ENCODE data around the gene HLA-DQB2.
A peak's percentile ranks its signal among the peaks of the same experiment; 100 is the strongest.
"Not testable (repeated sequence)": the region's sequence is repeated elsewhere in the genome, so short reads cannot be mapped to it uniquely, and the experiment has no call there.

HLA-DQB2 gene

DNA sequence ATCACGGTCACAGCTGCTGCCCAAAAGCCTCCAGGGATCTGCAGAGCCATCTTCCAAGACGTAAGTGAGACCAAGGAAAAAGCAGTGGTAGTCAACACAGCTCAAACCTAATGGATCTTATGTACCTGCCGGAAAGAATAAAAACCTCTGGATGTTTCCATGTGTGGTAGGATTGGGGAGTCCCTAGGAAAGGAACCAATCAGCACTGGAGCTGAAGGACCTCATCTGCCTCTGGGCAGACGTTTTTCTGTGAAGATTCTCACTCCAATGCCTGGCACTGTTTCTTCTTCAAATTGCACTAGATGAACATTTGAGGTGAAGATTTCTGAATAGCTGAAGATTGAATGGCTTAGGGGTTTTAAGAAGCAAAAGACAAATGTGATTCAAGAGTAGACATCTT lies at the start of gene HLA-DQB2:
HLA-DQB2 (minus strand) TSS at position 112 of the 400 bp plus-strand sequence; CDS start at position 50, 62 bp downstream.
- DNase-seq = no peak

- no peak for DNase-seq
Measured at GRCh38 chr6:32809171-32809570, 45.8 kb upstream of the HLA-DQB2 start.

- no peak for DNase-seq
Measured at GRCh38 chr6:32807020-32807580, 43.8 kb upstream of the HLA-DQB2 start.

DNA sequence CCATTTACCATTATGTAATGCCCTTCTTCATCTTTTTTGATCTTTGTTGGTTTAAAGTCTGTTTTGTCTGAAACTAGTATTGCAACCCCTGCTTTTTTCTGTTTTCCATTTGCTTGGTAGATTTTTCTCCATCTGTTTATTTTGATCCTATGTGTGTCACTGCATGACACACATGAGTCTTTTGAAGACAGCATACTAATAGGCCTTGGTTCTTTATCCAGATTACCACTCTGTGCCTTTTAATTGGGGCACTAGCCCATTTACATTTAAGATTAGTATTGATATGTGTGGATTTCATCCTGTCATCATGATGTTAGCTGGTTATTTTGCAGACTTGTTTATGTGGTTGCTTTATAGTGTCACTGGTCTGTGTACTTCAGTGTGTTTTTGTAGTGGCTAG lies 42.1 kb upstream of the HLA-DQB2 start:
- not testable (repeated sequence) for DNase-seq

DNA sequence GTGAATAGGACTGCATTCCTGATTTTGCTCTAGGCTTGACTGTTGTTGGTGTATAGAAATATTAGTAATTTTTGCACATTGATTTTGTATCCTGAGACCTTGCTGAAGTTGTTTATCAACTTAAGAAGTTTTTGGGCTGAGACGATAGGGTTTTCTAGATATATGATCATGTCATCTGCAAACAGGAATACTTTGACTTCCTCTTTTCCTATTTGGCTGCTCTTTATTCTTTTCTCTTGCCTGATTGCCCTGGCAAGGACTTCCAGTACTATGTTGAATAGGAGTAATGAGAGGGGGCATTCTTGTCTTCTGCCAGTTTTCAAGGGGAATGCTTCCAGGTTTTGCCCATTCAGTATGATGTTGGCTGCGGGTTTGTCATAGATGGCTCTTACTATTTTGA lies 40.1 kb upstream of the HLA-DQB2 start:
- no peak for DNase-seq

GRCh38 chr6:32799740-32800139 lies 36.4 kb upstream of the HLA-DQB2 start:
- no peak for DNase-seq

DNA sequence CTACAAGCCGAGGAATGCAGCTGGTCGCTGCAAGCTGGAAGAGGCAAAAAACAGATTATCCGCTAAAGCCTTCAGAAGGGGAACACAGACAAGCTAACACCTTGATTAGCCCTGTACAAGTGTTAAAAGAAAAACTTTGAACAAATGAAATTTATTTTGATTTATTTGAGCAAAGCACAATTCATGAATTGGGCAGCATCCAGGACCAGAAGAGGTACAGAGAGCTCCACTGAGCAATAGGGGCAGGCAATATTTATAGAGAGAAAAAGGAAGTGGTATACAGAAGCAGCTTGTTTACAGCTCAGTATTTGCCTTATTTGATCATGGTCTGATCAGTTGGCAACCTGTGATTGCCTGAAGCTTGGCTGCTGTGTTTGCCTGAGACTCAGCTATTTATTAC lies 35.8 kb upstream of the HLA-DQB2 start:
- no peak for DNase-seq

- DNase-seq = peak; percentile 68
Measured at GRCh38 chr6:32796848-32797776, 33.8 kb upstream of the HLA-DQB2 start.

DNA sequence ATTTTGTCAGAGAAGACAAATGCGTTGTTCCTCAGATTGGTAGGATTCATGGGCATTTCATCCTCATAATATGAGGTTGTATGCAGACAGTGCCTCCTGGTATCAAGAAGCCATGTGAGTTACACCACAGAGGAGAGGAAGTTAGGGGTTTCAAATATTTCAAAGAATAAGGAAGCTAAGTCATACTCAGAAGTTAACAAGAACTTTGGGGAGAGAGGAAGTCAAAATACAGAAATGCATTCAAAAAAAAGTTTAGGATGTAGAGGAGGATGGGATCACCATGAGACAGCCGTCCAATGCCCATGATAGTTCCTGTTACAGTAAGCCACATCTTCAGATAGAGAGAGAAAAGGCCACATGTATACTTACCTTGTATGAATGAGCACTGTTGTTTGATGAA lies 31.2 kb upstream of the HLA-DQB2 start:
- no peak for DNase-seq

DNA sequence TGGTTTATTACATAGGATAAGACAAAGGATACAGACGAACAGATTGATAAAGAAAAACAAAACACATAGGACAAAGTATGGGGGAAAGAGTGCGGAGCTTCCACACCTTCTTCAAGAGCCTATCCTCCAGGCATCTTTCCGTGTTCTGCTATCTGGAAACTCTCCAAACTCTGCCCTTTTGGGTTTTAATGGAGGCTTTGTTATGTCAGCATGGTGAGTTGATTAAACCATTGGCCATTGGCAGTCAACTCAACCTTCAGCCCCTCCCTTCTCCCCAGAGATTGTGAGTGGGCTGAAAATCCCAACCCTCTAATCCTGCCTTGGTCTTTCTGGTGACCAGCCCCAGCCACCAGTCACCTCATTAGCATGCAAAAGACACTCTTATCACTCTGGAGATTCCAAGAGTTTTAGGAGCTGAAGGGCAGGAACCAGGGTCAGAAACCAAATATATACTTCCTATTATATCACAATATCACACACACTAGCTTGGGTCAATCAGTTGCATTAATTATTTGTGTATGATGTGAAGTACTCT lies 29.6 kb upstream of the HLA-DQB2 start:
- no peak for DNase-seq

GRCh38 chr6:32790306-32790705 lies 27.0 kb upstream of the HLA-DQB2 start:
- no peak for DNase-seq

GRCh38 chr6:32785781-32786533 lies 22.6 kb upstream of the HLA-DQB2 start:
- peak; percentile 68 for DNase-seq

DNA sequence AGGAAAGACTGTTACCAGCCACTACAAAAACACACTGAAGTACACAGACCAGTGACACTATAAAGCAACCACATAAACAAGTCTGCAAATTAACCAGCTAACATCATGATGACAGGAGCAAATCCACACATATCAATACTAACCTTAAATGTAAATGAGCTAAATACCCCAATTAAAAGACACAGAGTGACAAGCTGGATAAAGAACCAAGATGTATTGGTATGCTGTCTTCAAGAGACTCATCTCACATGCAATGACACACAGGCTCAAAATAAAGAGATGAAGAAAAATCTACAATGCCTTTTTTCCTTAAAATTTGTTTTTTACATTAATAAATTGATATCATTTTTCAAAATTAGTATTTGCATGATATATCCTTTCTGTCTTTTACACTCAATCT lies 19.6 kb upstream of the HLA-DQB2 start:
- DNase-seq = not testable (repeated sequence)

- no peak for DNase-seq
Measured at GRCh38 chr6:32779036-32779435, 15.7 kb upstream of the HLA-DQB2 start.

DNA sequence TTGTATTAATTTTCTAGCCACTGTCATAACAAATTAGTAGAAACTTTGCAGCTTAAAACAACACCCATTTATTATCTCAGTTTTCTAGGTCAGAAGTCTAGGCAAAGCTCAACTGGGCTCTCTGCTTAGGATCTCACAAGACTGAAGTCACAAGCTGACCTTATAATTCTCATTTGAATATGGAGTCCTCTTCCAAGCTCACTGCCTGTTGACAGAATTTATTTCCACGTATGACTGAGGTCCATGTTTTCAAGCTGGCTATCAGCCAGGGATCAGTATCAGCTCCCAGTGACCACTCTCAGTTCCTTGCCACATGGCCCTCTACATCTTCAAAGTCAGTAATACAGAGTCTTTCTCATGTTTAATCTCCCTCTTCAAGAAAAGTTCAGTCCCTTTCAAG lies 11.7 kb upstream of the HLA-DQB2 start:
- DNase-seq = no peak

DNA sequence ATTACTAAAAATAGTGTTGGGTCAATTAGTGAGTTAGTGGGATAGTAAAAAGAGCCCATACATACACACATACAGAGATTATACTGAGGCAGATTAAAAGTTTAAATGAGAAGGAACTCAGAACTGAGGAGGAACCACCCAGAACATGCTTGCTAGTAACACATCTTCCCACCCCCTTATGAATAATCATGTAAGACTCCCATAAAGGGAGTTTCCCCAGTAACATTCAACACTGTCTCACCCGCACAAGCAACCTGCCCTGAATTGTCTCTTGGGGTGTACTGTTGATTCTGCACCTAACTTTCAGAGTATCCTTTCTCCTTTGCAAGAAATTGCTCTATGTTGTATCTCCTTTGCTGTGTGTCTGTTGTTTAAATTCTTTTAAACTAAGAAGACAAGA lies 11.1 kb upstream of the HLA-DQB2 start:
- DNase-seq = no peak

GRCh38 chr6:32772656-32773055 lies 9.3 kb upstream of the HLA-DQB2 start:
- DNase-seq = no peak

GRCh38 chr6:32764048-32764447 lies 716 bp upstream of the HLA-DQB2 start:
- no peak for DNase-seq

DNA sequence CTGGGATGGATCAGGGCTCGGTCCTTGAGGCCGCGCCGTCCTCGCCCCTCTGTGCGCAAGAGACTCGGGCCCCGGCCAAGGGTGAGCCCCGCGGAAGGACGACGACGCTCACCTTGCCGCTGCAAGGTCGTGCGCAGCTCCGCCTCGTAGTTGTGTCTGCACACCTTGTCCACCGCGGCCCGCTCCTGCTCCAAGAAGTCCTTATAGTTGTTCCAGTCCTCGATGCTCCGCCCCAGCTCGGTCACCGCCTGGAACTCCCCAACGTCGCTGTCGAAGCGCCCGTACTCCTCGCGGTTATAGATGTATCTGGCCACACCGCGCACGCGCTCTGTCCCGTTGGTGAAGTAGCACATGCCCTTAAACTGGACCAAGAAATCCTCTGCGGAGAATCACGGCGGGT lies 1.8 kb downstream of the HLA-DQB2 start:
- no peak for DNase-seq

GRCh38 chr6:32761072-32761471 lies 2.3 kb downstream of the HLA-DQB2 start:
- no peak for DNase-seq

DNA sequence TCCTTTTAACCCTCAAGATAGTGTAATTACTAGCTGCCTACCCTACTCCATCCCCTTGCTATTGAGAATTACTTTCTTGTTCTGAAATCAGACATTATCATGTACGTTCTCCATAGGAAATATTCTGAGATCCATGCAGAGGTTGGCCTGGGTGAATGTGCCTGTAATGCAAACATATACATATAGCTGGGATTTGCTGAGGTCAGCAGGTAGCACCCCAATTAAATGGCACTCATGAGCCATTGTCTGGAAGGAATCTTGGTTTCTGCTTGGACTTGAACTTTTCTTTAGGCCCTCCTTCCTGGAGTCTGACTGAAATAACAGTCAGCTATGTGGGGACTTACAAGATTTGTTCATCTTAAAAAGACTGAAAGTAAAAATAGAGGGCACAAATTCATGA lies 3.7 kb downstream of the HLA-DQB2 start:
- DNase-seq = no peak

DNA sequence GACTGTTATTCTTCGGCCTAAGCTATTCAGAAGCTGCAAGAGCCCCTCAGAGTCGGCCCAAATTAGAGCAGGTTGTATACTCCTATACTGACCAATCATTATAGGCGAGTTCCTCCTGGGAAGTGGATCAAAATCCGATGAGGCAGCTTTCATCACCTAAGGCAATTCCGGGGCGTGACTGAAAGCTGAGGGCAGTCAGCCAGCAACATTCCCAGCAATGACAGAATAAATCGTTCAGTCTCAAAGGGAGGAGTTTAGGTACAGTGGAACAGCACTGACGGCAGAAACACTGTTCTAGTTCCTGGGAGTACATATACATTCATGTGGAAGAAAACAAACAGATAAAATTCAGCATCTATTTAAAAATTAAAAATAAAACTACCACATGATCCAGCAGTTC lies 10.8 kb downstream of the HLA-DQB2 start:
- DNase-seq = no peak

GRCh38 chr6:32745649-32746048 lies 17.7 kb downstream of the HLA-DQB2 start:
- not testable (repeated sequence) for DNase-seq
